ENCODE data around the gene CARMIL1.

Gene CARMIL1

DNA sequence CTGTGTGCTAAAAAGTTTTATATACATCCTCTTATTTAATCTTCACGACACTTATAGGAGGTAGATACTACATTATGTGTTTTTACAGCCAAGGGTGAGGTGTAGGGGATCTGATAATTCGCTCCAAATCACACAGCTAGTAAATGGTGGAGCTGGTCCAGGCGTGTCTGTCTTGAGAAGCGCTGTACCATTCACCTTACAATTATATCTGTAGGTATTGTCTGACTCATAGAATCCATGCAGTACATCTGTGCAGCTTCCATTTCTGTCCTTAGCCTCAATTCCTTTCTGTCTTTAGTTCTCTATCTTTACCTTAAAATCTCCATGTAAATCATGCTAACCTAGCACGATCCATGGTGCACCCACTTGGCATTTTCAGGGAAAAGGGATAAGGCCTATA, 120.7 kb downstream of the CARMIL1 start:
- H3K9me3 ChIP-seq (ENCODE audit: severe bottlenecking) = no peaks in the 10 kb centered on the region
- no peak overlapping the region for H3K27ac ChIP-seq (ENCODE audit: poor library complexity, severe bottlenecking)
- no peaks in the 10 kb centered on the region for H3K4me1 ChIP-seq (ENCODE audit: insufficient read depth, poor library complexity, severe bottlenecking)
- TF ChIP-seq, protein P1, sequence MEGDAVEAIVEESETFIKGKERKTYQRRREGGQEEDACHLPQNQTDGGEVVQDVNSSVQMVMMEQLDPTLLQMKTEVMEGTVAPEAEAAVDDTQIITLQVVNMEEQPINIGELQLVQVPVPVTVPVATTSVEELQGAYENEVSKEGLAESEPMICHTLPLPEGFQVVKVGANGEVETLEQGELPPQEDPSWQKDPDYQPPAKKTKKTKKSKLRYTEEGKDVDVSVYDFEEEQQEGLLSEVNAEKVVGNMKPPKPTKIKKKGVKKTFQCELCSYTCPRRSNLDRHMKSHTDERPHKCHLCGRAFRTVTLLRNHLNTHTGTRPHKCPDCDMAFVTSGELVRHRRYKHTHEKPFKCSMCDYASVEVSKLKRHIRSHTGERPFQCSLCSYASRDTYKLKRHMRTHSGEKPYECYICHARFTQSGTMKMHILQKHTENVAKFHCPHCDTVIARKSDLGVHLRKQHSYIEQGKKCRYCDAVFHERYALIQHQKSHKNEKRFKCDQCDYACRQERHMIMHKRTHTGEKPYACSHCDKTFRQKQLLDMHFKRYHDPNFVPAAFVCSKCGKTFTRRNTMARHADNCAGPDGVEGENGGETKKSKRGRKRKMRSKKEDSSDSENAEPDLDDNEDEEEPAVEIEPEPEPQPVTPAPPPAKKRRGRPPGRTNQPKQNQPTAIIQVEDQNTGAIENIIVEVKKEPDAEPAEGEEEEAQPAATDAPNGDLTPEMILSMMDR (IDR thresholded peaks at IDR 0.05; ENCODE audit: poor library complexity, severe bottlenecking) = no peak
- ATAC-seq (ENCODE audit: low read depth) (0 out of 3 replicates have a peak, but pooled peaks have one; percentile 29), DNase-seq (ENCODE audit: low spot score) (no peak)
- H3K36me3 ChIP-seq (ENCODE audit: low read depth) = no peaks in the 10 kb centered on the region
- no peaks in the 10 kb centered on the region for H3K27me3 ChIP-seq (ENCODE audit: insufficient read depth, poor library complexity, severe bottlenecking)
- H3K4me3 ChIP-seq (ENCODE audit: severe bottlenecking) = no peak overlapping the region

DNA sequence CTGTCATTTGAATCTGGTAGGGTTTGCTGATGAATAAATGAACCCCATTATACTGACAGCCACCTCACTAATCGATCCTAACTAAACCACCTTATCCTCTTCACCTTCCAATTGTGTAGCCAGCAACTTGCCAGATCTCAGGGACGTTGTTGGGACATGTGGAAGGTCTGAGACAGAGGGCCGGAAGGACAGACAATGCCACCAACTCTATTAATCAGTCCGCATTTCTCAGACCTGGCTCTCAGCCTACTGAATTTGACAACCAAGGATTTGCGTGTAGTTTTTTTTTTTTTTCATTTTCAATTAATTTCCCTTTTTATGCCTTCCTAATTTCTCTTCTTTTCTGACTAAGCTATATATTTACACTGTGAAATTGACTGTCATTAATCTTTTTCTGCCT, 122.5 kb downstream of the CARMIL1 start:
- ATAC-seq (ENCODE audit: low read depth) (no peak), DNase-seq (ENCODE audit: low spot score) (no peak)
- H3K4me1 ChIP-seq (ENCODE audit: insufficient read depth, poor library complexity, severe bottlenecking) = no peaks in the 10 kb centered on the region

DNA sequence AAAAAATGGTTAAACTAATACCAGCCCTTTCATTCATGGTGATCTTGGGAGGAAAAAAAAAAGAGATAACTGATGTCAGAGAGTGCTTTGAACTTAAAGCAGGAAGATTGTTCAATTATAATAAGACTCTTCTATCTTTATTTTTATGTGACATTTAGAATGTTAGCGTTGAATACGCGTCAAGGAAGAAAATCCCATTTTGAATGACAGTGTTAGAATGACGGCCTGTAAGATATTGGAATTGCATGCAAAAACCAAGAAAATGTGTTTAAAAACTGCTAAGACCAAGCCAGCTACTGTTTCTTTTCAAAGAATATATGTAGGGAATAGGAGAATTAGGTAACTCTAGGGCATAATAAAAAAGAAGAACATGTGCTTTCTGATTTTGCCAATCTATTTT, 123.0 kb downstream of the CARMIL1 start:
- DNase-seq (ENCODE audit: low spot score) = no peak
- H3K4me1 ChIP-seq (ENCODE audit: insufficient read depth, poor library complexity, severe bottlenecking) = no peaks in the 10 kb centered on the region

More for the DNA sequence above, 122.5 kb downstream of the CARMIL1 start:
- Histone ChIP-seq H3K36me3 (ENCODE audit: low read depth) (no peaks in the 10 kb centered on the region), H3K4me3 (ENCODE audit: severe bottlenecking) (no peak overlapping the region), H3K27me3 (ENCODE audit: insufficient read depth, poor library complexity, severe bottlenecking) (no peaks in the 10 kb centered on the region), H3K9me3 (ENCODE audit: severe bottlenecking) (no peaks in the 10 kb centered on the region), H3K27ac (ENCODE audit: poor library complexity, severe bottlenecking) (no peak overlapping the region)
- TF ChIP-seq, protein P1 (IDR thresholded peaks at IDR 0.05; ENCODE audit: poor library complexity, severe bottlenecking) = no peak

DNA sequence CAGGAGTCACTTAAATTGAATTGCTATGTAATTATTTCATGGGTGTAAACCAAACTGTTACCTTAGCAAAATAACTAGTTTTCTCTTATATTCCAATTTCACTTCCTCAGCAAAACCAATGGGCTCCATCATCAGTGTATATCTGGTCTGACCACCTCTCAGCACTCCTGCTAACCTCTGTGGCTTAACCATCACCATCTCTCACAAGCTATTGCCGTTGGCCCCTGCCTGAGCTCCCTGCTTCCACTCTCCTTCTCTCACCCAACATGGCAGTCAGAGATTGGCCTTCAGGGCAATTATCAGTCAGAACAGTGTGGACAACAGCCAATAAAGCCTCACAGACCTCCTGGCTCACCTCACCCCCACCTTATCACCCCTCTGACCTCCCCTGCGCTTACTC, 124.0 kb downstream of the CARMIL1 start:
- DNase-seq (ENCODE audit: low spot score) (no peak), ATAC-seq (ENCODE audit: low read depth) (no peak)
- Histone ChIP-seq H3K4me3 (ENCODE audit: severe bottlenecking) (no peak overlapping the region), H3K27me3 (ENCODE audit: insufficient read depth, poor library complexity, severe bottlenecking) (no peaks in the 10 kb centered on the region), H3K27ac (ENCODE audit: poor library complexity, severe bottlenecking) (no peak overlapping the region), H3K9me3 (ENCODE audit: severe bottlenecking) (no peaks in the 10 kb centered on the region), H3K4me1 (ENCODE audit: insufficient read depth, poor library complexity, severe bottlenecking) (no peaks in the 10 kb centered on the region), H3K36me3 (ENCODE audit: low read depth) (no peaks in the 10 kb centered on the region)
- TF ChIP-seq, protein P1 (IDR thresholded peaks at IDR 0.05; ENCODE audit: poor library complexity, severe bottlenecking) = no peak

More for the DNA sequence above, 123.0 kb downstream of the CARMIL1 start:
- Histone ChIP-seq H3K4me3 (ENCODE audit: severe bottlenecking) (no peak overlapping the region), H3K27ac (ENCODE audit: poor library complexity, severe bottlenecking) (no peak overlapping the region), H3K36me3 (ENCODE audit: low read depth) (no peaks in the 10 kb centered on the region), H3K9me3 (ENCODE audit: severe bottlenecking) (no peaks in the 10 kb centered on the region), H3K27me3 (ENCODE audit: insufficient read depth, poor library complexity, severe bottlenecking) (no peaks in the 10 kb centered on the region)
- no peak for ATAC-seq (ENCODE audit: low read depth)
- TF ChIP-seq, protein P1 (IDR thresholded peaks at IDR 0.05; ENCODE audit: poor library complexity, severe bottlenecking) = no peak

DNA sequence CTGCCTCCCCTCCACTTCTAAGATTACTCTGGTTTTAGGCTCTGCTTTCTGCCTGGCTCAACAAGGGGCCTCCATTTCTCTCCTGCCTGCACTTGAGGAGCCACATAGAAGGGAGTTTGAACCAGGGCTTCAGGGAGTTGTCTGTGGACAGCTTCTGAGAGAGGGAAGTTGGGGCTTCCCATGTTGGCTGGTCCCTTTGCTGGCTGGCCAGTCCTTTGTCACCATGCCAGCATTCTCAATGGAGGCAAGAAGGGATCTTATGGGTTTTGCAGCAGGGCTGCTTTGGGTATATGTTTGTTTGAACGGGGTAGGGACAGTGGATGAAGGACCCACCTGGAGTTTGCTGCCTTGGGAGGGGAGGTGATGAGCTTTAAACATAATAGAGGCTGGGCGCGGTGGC, 124.9 kb downstream of the CARMIL1 start:
- TF ChIP-seq, protein P1 (IDR thresholded peaks at IDR 0.05; ENCODE audit: poor library complexity, severe bottlenecking) = no peak
- no peaks in the 10 kb centered on the region for H3K27me3 ChIP-seq (ENCODE audit: insufficient read depth, poor library complexity, severe bottlenecking)
- H3K36me3 ChIP-seq (ENCODE audit: low read depth) = no peaks in the 10 kb centered on the region
- no peaks in the 10 kb centered on the region for H3K4me1 ChIP-seq (ENCODE audit: insufficient read depth, poor library complexity, severe bottlenecking)
- no peak overlapping the region for H3K27ac ChIP-seq (ENCODE audit: poor library complexity, severe bottlenecking)
- ATAC-seq (ENCODE audit: low read depth) = no peak
- H3K9me3 ChIP-seq (ENCODE audit: severe bottlenecking) = no peaks in the 10 kb centered on the region
- H3K4me3 ChIP-seq (ENCODE audit: severe bottlenecking) = no peak overlapping the region
- DNase-seq (ENCODE audit: low spot score) = no peak
